ENCODE results near the gene FXR2. TPM values are rescaled to one million over a fixed set of nuclear protein-coding genes. Genes with fewer than 3 reads are reported as not detected.

The FXR2 gene
- 27.6 and 35.8 TPM in 2 replicates for total RNA-seq

GRCh38 chr17:7614425-7615264 is at the start of gene FXR2:
Gene FXR2, minus strand, starts transcription at chr17:7614897. Its CDS starts 365 bp downstream, at chr17:7614532.

DNA sequence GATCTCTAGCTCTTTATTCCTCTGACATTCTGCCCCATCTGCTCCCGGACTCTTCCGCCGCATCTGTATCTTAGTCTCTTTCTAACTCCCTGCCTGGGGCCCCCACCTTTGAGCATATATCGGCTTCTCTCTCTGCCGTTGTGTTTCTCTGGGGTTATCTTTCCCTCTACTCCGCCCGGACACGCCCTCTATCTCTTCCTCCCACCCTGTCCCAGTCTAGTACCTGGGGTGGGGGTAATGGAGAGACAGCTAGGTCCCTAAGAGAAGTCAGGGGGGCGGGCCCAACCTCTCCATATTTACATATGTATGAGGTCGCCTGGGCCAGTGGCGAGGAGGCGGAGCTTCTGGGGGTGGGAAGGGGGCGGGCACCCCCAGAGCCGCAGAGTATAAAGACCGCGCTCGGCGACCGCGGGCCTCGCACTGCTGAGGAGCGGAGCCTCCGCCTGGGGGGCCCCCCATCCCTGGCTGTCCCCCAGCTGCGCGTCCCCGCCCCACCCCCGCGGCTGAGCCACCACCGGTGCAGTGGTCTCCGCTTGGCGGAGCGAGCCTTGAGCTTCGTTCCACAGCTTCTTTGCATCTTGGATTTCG is 35.9 kb upstream of the FXR2 start, which contains the start of gene ATP1B2:
TSS of gene ATP1B2 (plus strand) at position 418 of the 588 bp plus-strand sequence. CDS start 593 bp downstream, outside the sequence.

DNA sequence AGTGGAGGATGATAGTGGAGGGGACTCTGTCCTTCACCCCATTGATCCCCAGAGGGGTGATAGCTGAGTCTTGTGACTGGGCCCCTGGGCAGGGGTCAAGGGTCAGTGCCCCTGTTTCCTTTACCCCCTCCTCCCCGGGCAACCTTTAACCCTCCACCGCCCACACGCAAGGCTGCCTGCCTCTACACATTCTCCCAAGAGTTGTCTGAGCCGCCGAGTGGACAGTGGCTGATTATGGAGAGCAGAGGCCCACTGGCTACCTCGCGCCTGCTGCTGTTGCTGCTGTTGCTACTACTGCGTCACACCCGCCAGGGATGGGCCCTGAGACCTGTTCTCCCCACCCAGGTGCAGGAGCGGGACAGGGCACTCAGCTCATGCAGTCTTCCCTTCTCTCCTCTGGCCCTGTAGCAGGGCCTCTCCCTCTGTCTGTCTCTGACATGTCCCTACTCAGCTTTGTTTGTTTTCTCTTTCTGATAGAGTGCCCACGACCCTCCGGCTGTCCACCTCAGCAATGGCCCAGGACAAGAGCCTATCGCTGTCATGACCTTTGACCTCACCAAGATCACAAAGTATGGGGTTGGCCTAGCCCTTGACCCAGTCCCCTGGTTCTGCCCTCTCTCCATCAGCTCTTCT is 15.4 kb upstream of the FXR2 start, which contains the start of gene SHBG:
TSS of gene SHBG (plus strand) at position 197 of the 633 bp plus-strand sequence. CDS start at position 235, 38 bp downstream.

DNA sequence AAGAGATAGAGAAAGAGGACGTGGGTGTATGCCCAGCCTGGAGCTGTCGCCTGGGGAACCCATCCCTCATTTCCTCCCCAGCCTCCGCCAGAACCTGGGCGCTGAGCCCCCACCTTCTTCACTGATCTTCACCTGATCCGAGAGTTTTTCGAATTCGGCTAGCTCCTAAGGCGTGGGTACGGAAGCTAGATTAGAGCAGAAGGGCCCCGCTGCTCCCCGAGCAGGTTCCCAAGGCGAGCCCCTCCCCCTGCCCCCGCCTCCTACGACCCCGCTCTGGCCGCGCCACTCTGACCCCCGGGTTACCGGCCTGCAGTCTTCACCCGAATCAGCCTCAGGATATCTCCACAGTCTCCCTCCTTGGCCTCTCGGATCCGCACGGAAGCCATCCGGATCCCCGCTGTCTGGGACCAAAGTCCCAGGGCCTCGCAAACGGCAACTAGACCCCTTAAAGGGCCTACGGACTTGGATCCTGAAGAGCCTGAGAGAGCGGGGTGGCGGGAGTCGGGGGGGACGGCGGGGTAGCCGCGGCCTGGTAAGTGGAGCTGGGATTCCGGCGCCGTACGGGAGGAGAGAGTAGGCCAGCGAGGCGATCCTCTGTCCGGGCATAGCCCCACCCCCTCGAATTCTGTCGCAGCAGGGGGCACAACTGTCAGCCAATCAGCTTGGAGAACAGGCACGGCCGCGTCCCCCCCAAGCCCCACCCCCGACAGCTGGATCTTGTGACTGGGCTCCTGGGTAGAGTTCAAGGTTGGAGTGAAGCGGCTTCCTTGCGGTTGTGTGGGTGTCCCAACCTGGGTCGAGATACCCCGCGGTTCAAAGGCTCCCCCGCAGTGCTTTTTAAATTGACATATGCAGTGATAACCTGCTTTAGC is 12.8 kb upstream of the FXR2 start, which contains the start of gene SAT2:
TSS of gene SAT2 (minus strand) at position 572 of the 872 bp plus-strand sequence. CDS start at position 386, 186 bp downstream.

DNA sequence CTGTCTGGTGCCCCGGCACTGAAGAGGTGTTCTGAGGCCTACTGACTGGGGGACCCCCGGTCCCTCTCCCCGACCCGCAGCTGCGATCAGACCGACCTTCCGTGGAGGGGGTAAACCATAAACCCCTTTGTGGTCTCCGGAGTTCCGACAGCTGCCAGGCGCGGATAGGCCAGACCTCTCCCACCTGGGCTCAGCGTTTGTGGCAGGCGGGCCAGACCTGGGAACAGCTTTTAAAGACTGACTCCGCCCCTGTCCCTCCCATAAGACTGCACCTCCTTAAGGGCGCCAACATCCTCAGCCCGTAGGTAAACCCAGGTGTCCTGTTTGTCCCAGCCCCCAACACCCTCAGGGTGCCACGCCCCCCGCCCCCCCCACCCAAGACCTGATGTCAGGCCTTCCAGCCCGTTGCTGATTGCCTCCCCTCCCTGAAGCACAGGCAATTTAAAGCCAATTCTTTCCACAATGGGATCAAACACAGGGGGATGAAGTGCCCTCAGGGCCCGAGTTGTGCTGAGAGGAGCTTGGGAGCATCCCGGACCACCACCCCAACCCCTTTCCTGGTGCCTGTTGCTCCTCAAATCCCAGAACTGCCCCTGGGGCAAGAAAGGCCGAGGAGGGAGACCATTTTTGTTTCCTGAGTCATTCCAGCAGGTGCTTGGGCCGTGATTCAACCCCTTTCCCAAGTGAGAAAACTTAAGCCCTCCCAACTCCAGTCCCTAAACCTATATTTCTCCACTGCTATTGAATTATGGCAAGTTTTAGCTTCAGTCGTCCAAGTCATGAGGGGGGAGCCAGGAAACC is 24.6 kb downstream of the FXR2 start, which contains the start of gene SOX15:
TSS of gene SOX15 (minus strand) at position 204 of the 801 bp plus-strand sequence. CDS start 418 bp downstream, outside the sequence.

GRCh38 chr17:7583253-7584109 is 31.2 kb downstream of the FXR2 start, which contains the start of gene MPDU1:
Gene MPDU1, plus strand, starts transcription at chr17:7583852. Its CDS starts 11 bp downstream, at chr17:7583863.

GRCh38 chr17:7579001-7579833 is 35.5 kb downstream of the FXR2 start, which contains the start of gene CD68:
Gene CD68, plus strand, starts transcription at chr17:7579638. Its CDS starts 40 bp downstream, at chr17:7579678.

DNA sequence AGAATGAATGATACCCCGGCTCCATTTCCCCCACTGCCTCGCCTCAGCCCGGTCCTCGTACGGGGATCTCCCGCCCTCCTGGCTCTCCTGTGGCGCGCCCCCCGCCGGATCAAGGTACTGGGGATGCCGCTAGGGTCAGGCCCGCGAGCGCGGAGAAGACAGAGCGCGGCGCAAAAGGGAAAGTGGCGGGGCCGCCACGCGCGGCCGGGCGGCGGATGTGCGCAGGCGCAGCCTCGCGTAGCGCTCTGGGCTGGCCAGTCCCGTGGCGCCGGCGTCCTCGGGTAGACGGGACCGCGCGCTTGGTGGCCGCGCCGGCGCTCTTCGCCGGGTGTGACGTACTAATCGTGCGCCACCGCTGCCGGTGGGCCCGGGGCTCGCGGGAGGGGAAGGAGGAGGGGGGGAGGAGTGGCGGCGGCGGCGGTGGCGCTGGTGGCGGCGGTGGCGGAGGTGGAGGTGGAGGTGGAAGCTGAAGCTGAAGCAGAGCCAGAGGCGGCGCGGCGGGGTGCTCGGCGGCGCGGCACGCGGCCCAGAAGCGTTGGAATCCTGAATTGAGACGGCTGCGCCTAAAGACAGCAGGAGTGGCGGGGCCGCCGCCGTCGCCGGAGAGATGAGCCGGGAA is 53.0 kb downstream of the FXR2 start, which contains the start of gene SENP3:
TSS of gene SENP3 (plus strand) at position 331 of the 619 bp plus-strand sequence. CDS start 1,158 bp downstream, outside the sequence.

GRCh38 chr17:7558544-7559319 is 56.0 kb downstream of the FXR2 start, which contains the start of gene TNFSF13:
Gene TNFSF13, plus strand, starts transcription at chr17:7558750. Its CDS starts 290 bp downstream, at chr17:7559040.

GRCh38 chr17:7548585-7549400 is 65.9 kb downstream of the FXR2 start, which contains the start of gene TNFSF12:
Gene TNFSF12, plus strand, starts transcription at chr17:7549058. Its CDS starts 96 bp downstream, at chr17:7549154.

Small RNA genes within 50 kb of the gene (small RNA-seq; reads per million reads assigned to genes)
- gene CD68 (not detected), gene SNORA48 (not detected), gene SNORD10 (not detected)

Other genes with a start within 250 kb of the FXR2 start
- gene TNK1, start 233.8 kb downstream of the FXR2 start, total RNA-seq = 0.20 TPM in 1 of 2 replicates, not detected in the other
- 22.8 and 26.8 TPM in 2 replicates for gene PLSCR3, start 220.4 kb downstream of the FXR2 start, total RNA-seq
- gene TMEM256, start 210.8 kb downstream of the FXR2 start, total RNA-seq = 103 and 132 TPM in 2 replicates
- 2.9 and 4.4 TPM in 2 replicates for gene NLGN2, start 207.1 kb downstream of the FXR2 start, total RNA-seq
- gene SPEM1, start 194.6 kb downstream of the FXR2 start, total RNA-seq = not detected in 2 replicates
- not detected in 2 replicates for gene SPEM2, start 189.3 kb downstream of the FXR2 start, total RNA-seq
- gene SPEM3, start 186.0 kb downstream of the FXR2 start, total RNA-seq = not detected in 2 replicates
- gene TMEM102, start 179.5 kb downstream of the FXR2 start, total RNA-seq = 0.98 and 1.1 TPM in 2 replicates
- gene FGF11, start 175.4 kb downstream of the FXR2 start, total RNA-seq = under 0.01 and 0.37 TPM in 2 replicates
- gene CHRNB1, start 169.8 kb downstream of the FXR2 start, total RNA-seq = 2.0 and 3.7 TPM in 2 replicates
- 19.1 and 19.5 TPM in 2 replicates for gene ZBTB4, start 135.3 kb downstream of the FXR2 start, total RNA-seq
- gene SLC35G6, start 133.5 kb downstream of the FXR2 start, total RNA-seq = not detected in 2 replicates
- gene POLR2A, start 130.5 kb downstream of the FXR2 start, total RNA-seq = 81.9 and 112 TPM in 2 replicates
- gene TNFSF12, start 65.8 kb downstream of the FXR2 start, total RNA-seq = 5.5 and 8.5 TPM in 2 replicates
- 0.59 and 1.1 TPM in 2 replicates for gene TNFSF13, start 56.1 kb downstream of the FXR2 start, total RNA-seq
- gene SENP3, start 53.0 kb downstream of the FXR2 start, total RNA-seq = 69.1 and 70.0 TPM in 2 replicates
- 39.7 and 53.0 TPM in 2 replicates for gene CD68, start 35.3 kb downstream of the FXR2 start, total RNA-seq
- 116 and 129 TPM in 2 replicates for gene MPDU1, start 31.0 kb downstream of the FXR2 start, total RNA-seq
- gene SOX15, start 24.8 kb downstream of the FXR2 start, total RNA-seq = 0.20 TPM in 1 of 2 replicates, not detected in the other
- gene SAT2, start 12.9 kb upstream of the FXR2 start, total RNA-seq = 19.2 and 20.9 TPM in 2 replicates
- gene SHBG, start 15.2 kb upstream of the FXR2 start, total RNA-seq = 0.37 and 0.39 TPM in 2 replicates
- not detected in 2 replicates for gene ATP1B2, start 36.0 kb upstream of the FXR2 start, total RNA-seq
- gene TP53, start 72.6 kb upstream of the FXR2 start, total RNA-seq = 30.9 and 46.9 TPM in 2 replicates
- 8.1 and 10.2 TPM in 2 replicates for gene WRAP53, start 73.6 kb upstream of the FXR2 start, total RNA-seq
- gene EFNB3, start 90.3 kb upstream of the FXR2 start, total RNA-seq = 0.37 and 0.59 TPM in 2 replicates
- gene DNAH2, start 102.8 kb upstream of the FXR2 start, total RNA-seq = 0.37 and 0.39 TPM in 2 replicates
- 3.3 and 5.1 TPM in 2 replicates for gene KDM6B, start 219.3 kb upstream of the FXR2 start, total RNA-seq
- gene TMEM88, start 240.2 kb upstream of the FXR2 start, total RNA-seq = 0.20 TPM in 1 of 2 replicates, not detected in the other
- gene NAA38, start 242.7 kb upstream of the FXR2 start, total RNA-seq = 61.6 and 106 TPM in 2 replicates
- gene CYB5D1, start 243.1 kb upstream of the FXR2 start, total RNA-seq = 8.8 and 11.5 TPM in 2 replicates

All from subcutaneous preadipocyte (primary cell).